A549 (cell line): ENCODE data around the gene KCNN1. TPM values are rescaled to one million over a fixed set of nuclear protein-coding genes. Genes with fewer than 3 reads are reported as not detected.
"Not testable (repeated sequence)": the region's sequence is repeated elsewhere in the genome, so short reads cannot be mapped to it uniquely, and the experiment has no call there.

ENCODE experiments used
- ATAC-seq, 2 experiments: fragments of 200-7000 bp in 1 of 2; fragments of >200 bp in 1 of 2; cut with Nextera tagmentation in 1 of 2; cut with Tn5 transposase in 1 of 2; 3 replicates each; pipeline versions ENCODE4 v1.8.0 to v1.9.1; 2018 to 2020; ENCODE audit warnings: mild to moderate bottlenecking in 1 of 2, moderate library complexity in 1 of 2
- CTCF ChIA-PET: fragments of 300-600 bp; sonication (Branson Sonifier 250); formaldehyde crosslinking; extraction: SDS; loops from one replicate; lab custom pipeline; 2021; ENCODE audit warnings: antibody characterized with exemption, inconsistent platforms; lab: Yijun Ruan, JAX
- POLR2A ChIA-PET: fragments of 350-600 bp; formaldehyde crosslinking; extraction: SDS; loops from one replicate; lab custom pipeline; 2021; ENCODE audit warnings: antibody characterized with exemption, inconsistent platforms; lab: Yijun Ruan, JAX
- DNase-seq, 2 experiments: peaks; one replicate each; pipeline versions ENCODE4 v3.0.0 to v3.0.0-alpha.2; 2011 to 2016; ENCODE audit warnings: low read depth in 1 of 2, low spot score in 1 of 2
- FAIRE-seq: peaks from 2 replicates; lab custom pipeline; 2011; peaks lifted over from hg19 to GRCh38; lab: Jason Lieb, UNC
- H3K27ac ChIP-seq, 2 experiments: fragments of >200 bp; sonication (Bioruptor Twin); formaldehyde crosslinking; 3 replicates each; pipeline ENCODE4 v1.5.1; 2016 to 2017
- H3K4me1 ChIP-seq: fragments of >200 bp; sonication (Bioruptor Twin); formaldehyde crosslinking; 3 replicates; pipeline ENCODE4 v1.6.1; 2016
- H3K4me2 ChIP-seq: fragments of >200 bp; sonication (Bioruptor Twin); formaldehyde crosslinking; 3 replicates; pipeline ENCODE4 v1.6.1; 2016
- H3K4me3 ChIP-seq: fragments of >200 bp; sonication (Bioruptor Twin); formaldehyde crosslinking; 3 replicates; pipeline ENCODE4 v1.5.1; 2016
- H3K9me3 ChIP-seq: fragments of >200 bp; sonication (Bioruptor Twin); formaldehyde crosslinking; 3 replicates; pipeline ENCODE4 v1.6.1; 2016
- ATOH8 ChIP-seq: fragments of 250-450 bp; sonication (Bioruptor Pico); IDR thresholded peaks from 2 replicates; pipeline ENCODE4 v1.5.0; 2020; ENCODE audit warnings: low read depth, mild to moderate bottlenecking, moderate library complexity
- BHLHE40 ChIP-seq: IDR thresholded peaks from 2 replicates; pipeline ENCODE4 v1.6.1; 2012; ENCODE audit warnings: low read depth, low read length, inconsistent platforms
- CBX2 ChIP-seq: fragments of 200-600 bp; sonication (generic); IDR thresholded peaks from 2 replicates; pipeline ENCODE4 v1.6.1; 2016; ENCODE audit warnings: low read depth, mild to moderate bottlenecking, borderline replicate concordance
- CEBPB ChIP-seq, 2 experiments: fragments of >200 bp in 1 of 2; sonication (Bioruptor Twin) in 1 of 2; formaldehyde crosslinking in 1 of 2; IDR thresholded peaks; 2 replicates each; pipeline ENCODE4 v1.6.1; 2012 to 2016
- CHD2 ChIP-seq: fragments of 150-350 bp; IDR thresholded peaks from 2 replicates; pipeline ENCODE4 v1.6.1; 2014; ENCODE audit warnings: low read length; ENCODE audit not compliant: partially characterized antibody
- CHD4 ChIP-seq: fragments of 200-600 bp; sonication (generic); IDR thresholded peaks from 2 replicates; pipeline ENCODE4 v1.6.1; 2016; ENCODE audit warnings: antibody characterized with exemption, mild to moderate bottlenecking, borderline replicate concordance
- EHF ChIP-seq: fragments of 250-450 bp; sonication (Bioruptor Pico); IDR thresholded peaks from 2 replicates; pipeline ENCODE4 v1.5.0; 2020; ENCODE audit warnings: mild to moderate bottlenecking
- EP300 ChIP-seq, 2 experiments: fragments of >200 bp; sonication (Bioruptor Twin); formaldehyde crosslinking; IDR thresholded peaks; 2 replicates in 1 of 2; 3 replicates in 1 of 2; pipeline ENCODE4 v1.6.1; 2016 to 2017
- FOXS1 ChIP-seq: fragments of 250-450 bp; sonication (Bioruptor Pico); IDR thresholded peaks from 2 replicates; pipeline ENCODE4 v1.5.0; 2020; ENCODE audit warnings: mild to moderate bottlenecking, moderate library complexity
- GATA3 ChIP-seq: IDR thresholded peaks from 2 replicates; pipeline ENCODE4 v1.6.1; 2012; ENCODE audit warnings: borderline replicate concordance
- HDAC2 ChIP-seq: fragments of 200-600 bp; sonication (generic); IDR thresholded peaks from 2 replicates; pipeline ENCODE4 v1.6.1; 2016
- HES2 ChIP-seq: fragments of >200 bp; sonication (Bioruptor Twin); formaldehyde crosslinking; IDR thresholded peaks from 2 replicates; pipeline ENCODE4 v1.6.1; 2016
- HOXA7 ChIP-seq: fragments of 250-450 bp; sonication (Bioruptor Pico); IDR thresholded peaks from 2 replicates; pipeline ENCODE4 v1.5.0; 2020; ENCODE audit warnings: mild to moderate bottlenecking, moderate library complexity
- HOXB5 ChIP-seq: fragments of 250-450 bp; sonication (Bioruptor Pico); IDR thresholded peaks from 2 replicates; pipeline ENCODE4 v1.5.0; 2020; ENCODE audit warnings: mild to moderate bottlenecking, moderate library complexity
- JUNB ChIP-seq: fragments of >200 bp; sonication (Bioruptor Twin); formaldehyde crosslinking; IDR thresholded peaks from 2 replicates; pipeline ENCODE4 v1.6.1; 2016
- KDM1A ChIP-seq: fragments of 200-600 bp; sonication (generic); IDR thresholded peaks from 2 replicates; pipeline ENCODE4 v1.6.1; 2016; ENCODE audit warnings: low read depth, mild to moderate bottlenecking
- MAX ChIP-seq: IDR thresholded peaks from 2 replicates; pipeline ENCODE4 v1.6.1; 2012
- MYC ChIP-seq: IDR thresholded peaks from 2 replicates; pipeline ENCODE4 v1.6.1; 2012; ENCODE audit warnings: mild to moderate bottlenecking, inconsistent platforms, low read length, improper control_type of control experiment, borderline replicate concordance
- RCOR1 ChIP-seq: fragments of 150-350 bp; IDR thresholded peaks from 2 replicates; pipeline ENCODE4 v1.6.1; 2014; ENCODE audit warnings: antibody characterized with exemption, low read length, low read depth
- RNF2 ChIP-seq: fragments of 200-600 bp; sonication (generic); IDR thresholded peaks from 2 replicates; pipeline ENCODE4 v1.6.1; 2016; ENCODE audit warnings: low read depth, mild to moderate bottlenecking, antibody characterized with exemption, moderate library complexity, borderline replicate concordance
- SMC3 ChIP-seq: fragments of >200 bp; sonication (Bioruptor Twin); formaldehyde crosslinking; IDR thresholded peaks from 3 replicates; pipeline ENCODE4 v1.6.1; 2018; ENCODE audit warnings: inconsistent platforms
- SREBF2 ChIP-seq: fragments of 450-650 bp; IDR thresholded peaks from 2 replicates; pipeline ENCODE4 v1.6.1; 2014; ENCODE audit warnings: mild to moderate bottlenecking, moderate library complexity
- ZC3H11A ChIP-seq: fragments of 450-650 bp; IDR thresholded peaks from 2 replicates; pipeline ENCODE4 v1.6.1; 2014; ENCODE audit warnings: antibody characterized with exemption, mild to moderate bottlenecking
- ZFP36 ChIP-seq: fragments of 450-650 bp; IDR thresholded peaks from 2 replicates; pipeline ENCODE4 v1.6.1; 2014; ENCODE audit warnings: borderline replicate concordance; ENCODE audit not compliant: partially characterized antibody
- WGBS: methylation state at CpG from one replicate; pipeline ENCODE4 v1.1.6; 2017; ENCODE audit errors: missing lambda C conversion rate; 5-methylcytosine and 5-hydroxymethylcytosine counted together
- polyA plus RNA-seq, 4 experiments: library from polyadenylated mRNA; depleted of rRNA in 3 of 4; stranded (reverse); fragments of >200 nt; fragmentation: RNase III in 1 of 4; extraction: RNeasy Plus Mini Kit Qiagen cat#74134 plus additional on column Dnase treatment in 1 of 4; gene quantifications; 2 replicates in 3 of 4; 3 replicates in 1 of 4; pipeline ENCODE4 v1.2.3, GENCODE V29; 2011 to 2017
- TF ChIP-seq, protein P1 (sequence below): fragments of 150-350 bp; IDR thresholded peaks from 2 replicates; pipeline ENCODE4 v1.6.1; 2014; ENCODE audit warnings: low read depth, mild to moderate bottlenecking, low read length
- TF ChIP-seq, protein P2 (sequence below): fragments of 450-650 bp; IDR thresholded peaks from 2 replicates; pipeline ENCODE4 v1.6.1; 2014; ENCODE audit warnings: antibody characterized with exemption

KCNN1 gene
- polyA plus RNA-seq, 2 of the 4 experiments (the other 2 are of a cell fraction) = 0.43 to 0.85 TPM

- FAIRE-seq = no peak
- no peak for DNase-seq
- POLR2A ChIA-PET = interaction anchor here (0.6 to 1.1 kb wide), 5 partner anchors 21 to 144 kb away, joined by 3 to 8 read pairs (median 5); partner anchors contain the start of genes CCDC124 and RPL18A
- WGBS = 0% methylated on average over 6 of the region's 15 CpGs
- CTCF ChIA-PET = interaction anchor here (1.2 to 17.1 kb wide), 4 partner anchors 57 to 169 kb away, joined by 3 to 493 read pairs (median 8); partner anchors contain the start of gene CCDC124
- ATAC-seq = no peak
- Histone ChIP-seq H3K27ac (peak overlapping the region; percentile 90 to 93), H3K4me1 (peaks cover 30% of the 10 kb centered on the region), H3K9me3 (no peaks in the 10 kb centered on the region), H3K4me2 (peak overlapping the region; percentile 97), H3K4me3 (peak overlapping the region; percentile 100)
- no peak for TF ChIP-seq MYC
- TF ChIP-seq SMC3 = no peak
- no peak for TF ChIP-seq GATA3
- TF ChIP-seq ZFP36 = no peak
- TF ChIP-seq, protein P1, sequence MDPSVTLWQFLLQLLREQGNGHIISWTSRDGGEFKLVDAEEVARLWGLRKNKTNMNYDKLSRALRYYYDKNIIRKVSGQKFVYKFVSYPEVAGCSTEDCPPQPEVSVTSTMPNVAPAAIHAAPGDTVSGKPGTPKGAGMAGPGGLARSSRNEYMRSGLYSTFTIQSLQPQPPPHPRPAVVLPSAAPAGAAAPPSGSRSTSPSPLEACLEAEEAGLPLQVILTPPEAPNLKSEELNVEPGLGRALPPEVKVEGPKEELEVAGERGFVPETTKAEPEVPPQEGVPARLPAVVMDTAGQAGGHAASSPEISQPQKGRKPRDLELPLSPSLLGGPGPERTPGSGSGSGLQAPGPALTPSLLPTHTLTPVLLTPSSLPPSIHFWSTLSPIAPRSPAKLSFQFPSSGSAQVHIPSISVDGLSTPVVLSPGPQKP = no peak
- no peak for TF ChIP-seq EHF
- TF ChIP-seq KDM1A = no peak
- TF ChIP-seq HES2 = no peak
- no peak for TF ChIP-seq MAX
- TF ChIP-seq BHLHE40 = no peak
- no peak for TF ChIP-seq CEBPB (IDR thresholded peaks at IDR 0.05)
- TF ChIP-seq CBX2 = no peak
- TF ChIP-seq SREBF2 = no peak
- TF ChIP-seq ATOH8 (CRISPR knock-in tag) = no peak
- no peak for TF ChIP-seq ZC3H11A
- no peak for TF ChIP-seq HOXB5 (CRISPR knock-in tag)
- no peak for TF ChIP-seq JUNB
- TF ChIP-seq CHD4 = no peak
- TF ChIP-seq EP300 (IDR thresholded peaks at IDR 0.05) = no peak
- TF ChIP-seq RNF2 = no peak
These were observed 35.0 kb downstream of the KCNN1 start for GRCh38 chr19:18001777-18002345.

DNA sequence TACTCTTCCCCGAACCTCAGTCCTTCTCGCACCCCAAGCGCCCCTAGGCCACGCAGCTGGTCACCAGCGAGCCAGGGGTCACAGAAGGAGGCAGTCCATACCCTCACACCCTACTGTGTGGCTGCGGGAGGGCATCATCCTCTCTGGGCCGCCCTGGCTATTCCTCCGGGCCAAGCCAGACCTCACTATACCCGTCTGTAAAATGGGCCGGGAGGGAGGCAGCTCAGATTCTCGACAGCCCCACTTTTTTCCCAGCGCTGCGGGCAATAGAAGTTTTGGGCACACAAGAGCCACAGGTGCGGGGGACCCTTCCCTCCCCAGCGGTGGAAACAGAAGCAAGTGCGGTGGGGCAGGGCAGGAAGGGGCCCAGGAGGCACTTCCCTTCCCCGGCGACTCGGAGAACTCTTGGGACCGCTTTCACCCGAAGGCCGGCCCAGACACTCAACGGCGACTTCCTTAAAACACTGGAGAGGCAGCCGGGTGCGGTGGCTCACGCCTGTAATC, 35.5 kb downstream of the KCNN1 start:
- no peak for FAIRE-seq
- WGBS = 71% methylated on average over 23 of the region's 27 CpGs
- peak overlapping the region; percentile 97 for H3K4me2 ChIP-seq
- no peaks in the 10 kb centered on the region for H3K9me3 ChIP-seq
- CTCF ChIA-PET = interaction anchor here (2.0 to 17.1 kb wide), 3 partner anchors 57 to 132 kb away, joined by 8 to 493 read pairs (median 9); partner anchors contain the start of gene CCDC124
- TF ChIP-seq CHD2 = no peak
- no peak for TF ChIP-seq HOXA7 (CRISPR knock-in tag)
- no peak for TF ChIP-seq FOXS1 (CRISPR knock-in tag)
- TF ChIP-seq, protein P2, sequence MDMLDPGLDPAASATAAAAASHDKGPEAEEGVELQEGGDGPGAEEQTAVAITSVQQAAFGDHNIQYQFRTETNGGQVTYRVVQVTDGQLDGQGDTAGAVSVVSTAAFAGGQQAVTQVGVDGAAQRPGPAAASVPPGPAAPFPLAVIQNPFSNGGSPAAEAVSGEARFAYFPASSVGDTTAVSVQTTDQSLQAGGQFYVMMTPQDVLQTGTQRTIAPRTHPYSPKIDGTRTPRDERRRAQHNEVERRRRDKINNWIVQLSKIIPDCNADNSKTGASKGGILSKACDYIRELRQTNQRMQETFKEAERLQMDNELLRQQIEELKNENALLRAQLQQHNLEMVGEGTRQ = no peak
- TF ChIP-seq RCOR1 = no peak
- no peak for TF ChIP-seq BHLHE40
- 0 out of 2 replicates have a peak, but pooled peaks have one; percentile 1 for TF ChIP-seq MAX
- peak; percentile 80; the same call in 1 of the 2 replicates for TF ChIP-seq HDAC2
- peak; percentile 56; the same call in 1 of the 2 replicates for TF ChIP-seq CHD4
- TF ChIP-seq KDM1A = peak; percentile 92; the same call in 1 of the 2 replicates
- TF ChIP-seq, all 56 proteins: peak for 4
- Histone ChIP-seq H3K4me1 (peaks cover 31% of the 10 kb centered on the region), H3K4me3 (peak overlapping the region; percentile 100), H3K27ac (peak overlapping the region; percentile 90 to 93)
- POLR2A ChIA-PET = no interaction called here
- DNase-seq (no peak), ATAC-seq (no peak)

DNA sequence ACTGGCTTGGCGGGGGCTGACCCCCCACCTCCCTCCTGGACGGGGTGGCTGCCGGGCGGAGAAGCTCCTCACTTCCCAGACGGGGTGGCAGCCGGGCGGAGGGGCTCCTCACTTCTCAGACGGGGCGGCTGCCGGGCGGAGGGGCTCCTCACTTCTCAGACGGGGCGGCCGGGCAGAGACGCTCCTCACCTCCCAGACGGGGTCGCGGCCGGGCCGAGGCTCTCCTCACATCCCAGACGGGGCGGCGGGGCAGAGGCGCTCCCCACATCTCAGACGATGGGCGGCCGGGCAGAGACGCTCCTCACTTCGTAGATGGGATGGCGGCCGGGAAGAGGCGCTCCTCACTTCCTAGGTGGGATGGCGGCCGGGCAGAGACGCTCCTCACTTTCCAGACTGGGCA, 38.8 kb downstream of the KCNN1 start:
- DNase-seq, POLR2A ChIA-PET, H3K4me3 ChIP-seq, H3K9me3 ChIP-seq, FAIRE-seq, H3K27ac ChIP-seq, H3K4me2 ChIP-seq, ATAC-seq: not testable (repeated sequence)
- peaks cover 30% of the 10 kb centered on the region for H3K4me1 ChIP-seq
- CTCF ChIA-PET = interaction anchor here (1.0 to 8.3 kb wide), 3 partner anchors 18 to 165 kb away, joined by 3 to 136 read pairs (median 11); no protein-coding TSS in a partner anchor
- no CpG with 5 or more reads among the region's 35 CpGs for WGBS
